Endothelial cell (in vitro differentiated cells): ENCODE data around the gene ANKRD40CL. TPM values are rescaled to one million over a fixed set of nuclear protein-coding genes. Genes with fewer than 3 reads are reported as not detected.

Experiments
- DNase-seq: peaks from one replicate; pipeline ENCODE4 v3.0.0; 2021; ENCODE audit warnings: low spot score
- H3K27ac Mint-ChIP-seq: one replicate; pipeline ENCODE4 v1.8.0; 2021; ENCODE audit warnings: mixed read lengths, inconsistent platforms; ENCODE audit not compliant: unreplicated experiment
- H3K27me3 Mint-ChIP-seq: one replicate; pipeline ENCODE4 v1.8.0; 2021; ENCODE audit warnings: mild to moderate bottlenecking, moderate library complexity, mixed read lengths, inconsistent platforms; ENCODE audit not compliant: unreplicated experiment
- H3K36me3 Mint-ChIP-seq: one replicate; pipeline ENCODE4 v1.8.0; 2021; ENCODE audit warnings: mild to moderate bottlenecking, low read depth, mixed read lengths, inconsistent platforms; ENCODE audit not compliant: unreplicated experiment
- H3K4me1 Mint-ChIP-seq: one replicate; pipeline ENCODE4 v1.8.0; 2021; ENCODE audit warnings: mild to moderate bottlenecking, mixed read lengths, inconsistent platforms; ENCODE audit not compliant: unreplicated experiment
- H3K4me3 Mint-ChIP-seq: one replicate; pipeline ENCODE4 v1.8.0; 2021; ENCODE audit warnings: mild to moderate bottlenecking, mixed read lengths, inconsistent platforms; ENCODE audit not compliant: unreplicated experiment
- H3K9me3 Mint-ChIP-seq: one replicate; pipeline ENCODE4 v1.8.0; 2021; ENCODE audit warnings: mixed read lengths, inconsistent platforms; ENCODE audit not compliant: unreplicated experiment
- microRNA-seq: library from miRNA; unstranded; fragments of <30 nt; microRNA quantifications from one replicate; pipeline ENCODE4, GENCODE V29; 2020; ENCODE audit not compliant: unreplicated experiment
- total RNA-seq: library from RNA; stranded (reverse); fragmentation: NEBNext Ultra II Directional; extraction: Animal tissue kit (Norgen Biotek cat#: 25700); gene quantifications from one replicate; pipeline ENCODE4 v1.2.1, GENCODE V29; 2021; ENCODE audit not compliant: unreplicated experiment
- TF ChIP-seq, protein P1 (sequence below): fragments of 200-600 bp; sonication (generic); IDR thresholded peaks from one replicate; pipeline ENCODE4 v1.5.0; 2021; ENCODE audit warnings: antibody characterized with exemption; ENCODE audit not compliant: unreplicated experiment

ANKRD40CL gene
- total RNA-seq, 1 donor from 2014 or later = not detected

DNA sequence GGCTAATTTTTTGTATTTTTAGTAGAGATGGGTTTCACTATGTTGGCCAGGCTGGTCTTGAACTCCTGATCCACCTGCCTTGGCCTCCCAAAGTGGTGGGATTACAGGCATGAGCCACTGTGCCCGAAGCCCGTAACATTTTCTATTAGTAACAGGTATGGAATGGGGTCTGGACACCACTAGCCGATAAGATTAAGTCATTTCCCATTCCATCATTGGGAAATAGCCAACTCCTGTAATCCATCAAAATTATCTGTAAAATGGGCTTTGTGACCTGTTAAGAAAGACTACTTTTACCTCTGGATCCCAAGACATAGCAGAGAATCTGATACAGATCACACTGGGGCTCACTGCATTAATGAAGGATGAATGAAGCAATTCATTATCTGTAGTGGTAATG is 51.8 kb downstream of the ANKRD40CL start:
- Mint-ChIP-seq H3K27me3 (no peaks in the 10 kb centered on the region), H3K4me3 (no peak overlapping the region), H3K4me1 (peaks cover 3% of the 10 kb centered on the region), H3K36me3 (peaks cover 3% of the 10 kb centered on the region), H3K27ac (no peak overlapping the region), H3K9me3 (no peaks in the 10 kb centered on the region)
- TF ChIP-seq, protein P1, sequence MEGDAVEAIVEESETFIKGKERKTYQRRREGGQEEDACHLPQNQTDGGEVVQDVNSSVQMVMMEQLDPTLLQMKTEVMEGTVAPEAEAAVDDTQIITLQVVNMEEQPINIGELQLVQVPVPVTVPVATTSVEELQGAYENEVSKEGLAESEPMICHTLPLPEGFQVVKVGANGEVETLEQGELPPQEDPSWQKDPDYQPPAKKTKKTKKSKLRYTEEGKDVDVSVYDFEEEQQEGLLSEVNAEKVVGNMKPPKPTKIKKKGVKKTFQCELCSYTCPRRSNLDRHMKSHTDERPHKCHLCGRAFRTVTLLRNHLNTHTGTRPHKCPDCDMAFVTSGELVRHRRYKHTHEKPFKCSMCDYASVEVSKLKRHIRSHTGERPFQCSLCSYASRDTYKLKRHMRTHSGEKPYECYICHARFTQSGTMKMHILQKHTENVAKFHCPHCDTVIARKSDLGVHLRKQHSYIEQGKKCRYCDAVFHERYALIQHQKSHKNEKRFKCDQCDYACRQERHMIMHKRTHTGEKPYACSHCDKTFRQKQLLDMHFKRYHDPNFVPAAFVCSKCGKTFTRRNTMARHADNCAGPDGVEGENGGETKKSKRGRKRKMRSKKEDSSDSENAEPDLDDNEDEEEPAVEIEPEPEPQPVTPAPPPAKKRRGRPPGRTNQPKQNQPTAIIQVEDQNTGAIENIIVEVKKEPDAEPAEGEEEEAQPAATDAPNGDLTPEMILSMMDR = no peak
- DNase-seq = no peak

- peaks cover 10% of the 10 kb centered on the region for H3K4me1 Mint-ChIP-seq
- H3K27me3 Mint-ChIP-seq = no peaks in the 10 kb centered on the region
- peaks cover 3% of the 10 kb centered on the region for H3K36me3 Mint-ChIP-seq
- H3K9me3 Mint-ChIP-seq = no peaks in the 10 kb centered on the region
- no peak for DNase-seq
- no peak overlapping the region for H3K4me3 Mint-ChIP-seq
- H3K27ac Mint-ChIP-seq = no peak overlapping the region
- TF ChIP-seq, protein P1 = no peak
Measured at GRCh38 chr17:50712641-50713040, 54.7 kb downstream of the ANKRD40CL start.

Small RNA genes within 50 kb of the gene (microRNA-seq; reads per million reads assigned to microRNA genes)
- gene MIR8059 = not detected

Other genes starting within 250 kb of the ANKRD40CL start
- gene EPN3, start 234.8 kb downstream of the ANKRD40CL start, total RNA-seq = 0.49 TPM
- 72.5 TPM for gene SPATA20, start 220.3 kb downstream of the ANKRD40CL start, total RNA-seq
- not detected for gene CACNA1G, start 206.8 kb downstream of the ANKRD40CL start, total RNA-seq
- gene ABCC3, start 132.6 kb downstream of the ANKRD40CL start, total RNA-seq = 0.67 TPM
- 37.3 TPM for gene ANKRD40, start 59.6 kb downstream of the ANKRD40CL start, total RNA-seq
- 94.1 TPM for gene LUC7L3, start 47.9 kb downstream of the ANKRD40CL start, total RNA-seq
- gene WFIKKN2, start 68.1 kb upstream of the ANKRD40CL start, total RNA-seq = not detected
- gene TOB1, start 98.8 kb upstream of the ANKRD40CL start, total RNA-seq = 15.5 TPM